ENCODE results near the gene RGS6.

RGS6 gene

GRCh38 chr14:72008666-72009065 lies 76.4 kb downstream of the RGS6 start:
- intact Hi-C loops (cut with micrococcal nuclease): no loop called here
- H3K36me3 Mint-ChIP-seq (ENCODE audit: low read depth): no peaks in the 10 kb centered on the region

GRCh38 chr14:72010474-72010873 lies 78.2 kb downstream of the RGS6 start:
- Mint-ChIP-seq H3K4me1 (ENCODE audit: low read depth) (no peaks in the 10 kb centered on the region), H3K27ac (no peak overlapping the region), H3K36me3 (ENCODE audit: low read depth) (no peaks in the 10 kb centered on the region), H3K4me3 (no peak overlapping the region), H3K9me3 (no peaks in the 10 kb centered on the region), H3K27me3 (no peaks in the 10 kb centered on the region)
- intact Hi-C loops (cut with micrococcal nuclease): no loop called here

More at GRCh38 chr14:72008666-72009065, 76.4 kb downstream of the RGS6 start:
- Mint-ChIP-seq H3K4me3 (no peak overlapping the region), H3K27me3 (no peaks in the 10 kb centered on the region), H3K27ac (no peak overlapping the region), H3K4me1 (ENCODE audit: low read depth) (no peaks in the 10 kb centered on the region), H3K9me3 (no peaks in the 10 kb centered on the region)

- Mint-ChIP-seq H3K27me3 (no peaks in the 10 kb centered on the region), H3K36me3 (ENCODE audit: low read depth) (no peaks in the 10 kb centered on the region), H3K9me3 (no peaks in the 10 kb centered on the region), H3K4me1 (ENCODE audit: low read depth) (no peaks in the 10 kb centered on the region), H3K4me3 (no peak overlapping the region), H3K27ac (no peak overlapping the region)
- intact Hi-C loops (cut with micrococcal nuclease): no loop called here
Observed at GRCh38 chr14:72013721-72014345, 81.6 kb downstream of the RGS6 start.

GRCh38 chr14:72014486-72014885 lies 82.3 kb downstream of the RGS6 start:
- H3K27ac Mint-ChIP-seq: no peak overlapping the region
- H3K36me3 Mint-ChIP-seq (ENCODE audit: low read depth): no peaks in the 10 kb centered on the region
- no peaks in the 10 kb centered on the region for H3K9me3 Mint-ChIP-seq
- H3K4me1 Mint-ChIP-seq (ENCODE audit: low read depth): no peaks in the 10 kb centered on the region
- H3K27me3 Mint-ChIP-seq: peaks cover under 1% of the 10 kb centered on the region
- no peak overlapping the region for H3K4me3 Mint-ChIP-seq
- intact Hi-C loops (cut with micrococcal nuclease): no loop called here

GRCh38 chr14:72017290-72017689 lies 85.1 kb downstream of the RGS6 start:
- no peak overlapping the region for H3K4me3 Mint-ChIP-seq
- H3K27me3 Mint-ChIP-seq: peaks cover 2% of the 10 kb centered on the region
- no peaks in the 10 kb centered on the region for H3K9me3 Mint-ChIP-seq
- H3K4me1 Mint-ChIP-seq (ENCODE audit: low read depth): no peaks in the 10 kb centered on the region
- H3K27ac Mint-ChIP-seq: no peak overlapping the region
- intact Hi-C loops (cut with micrococcal nuclease): no loop called here
- no peaks in the 10 kb centered on the region for H3K36me3 Mint-ChIP-seq (ENCODE audit: low read depth)

GRCh38 chr14:72023128-72024042 lies 91.2 kb downstream of the RGS6 start:
- no peaks in the 10 kb centered on the region for H3K36me3 Mint-ChIP-seq (ENCODE audit: low read depth)
- H3K27ac Mint-ChIP-seq: no peak overlapping the region
- intact Hi-C loops (cut with micrococcal nuclease): loop anchor here (1.0 to 10.0 kb wide), 3 partner anchors 271 to 881 kb away; no protein-coding TSS in a partner anchor
- H3K9me3 Mint-ChIP-seq: no peaks in the 10 kb centered on the region
- H3K4me3 Mint-ChIP-seq: no peak overlapping the region
- H3K27me3 Mint-ChIP-seq: peaks cover 5% of the 10 kb centered on the region
- peaks cover 6% of the 10 kb centered on the region for H3K4me1 Mint-ChIP-seq (ENCODE audit: low read depth)

GRCh38 chr14:72024043-72024407 lies 91.8 kb downstream of the RGS6 start:
- no peaks in the 10 kb centered on the region for H3K9me3 Mint-ChIP-seq

GRCh38 chr14:72024504-72024903 lies 92.3 kb downstream of the RGS6 start:
- Mint-ChIP-seq H3K4me3 (no peak overlapping the region), H3K9me3 (no peaks in the 10 kb centered on the region), H3K36me3 (ENCODE audit: low read depth) (no peaks in the 10 kb centered on the region), H3K27ac (no peak overlapping the region), H3K27me3 (peaks cover 4% of the 10 kb centered on the region), H3K4me1 (ENCODE audit: low read depth) (peaks cover 6% of the 10 kb centered on the region)
- intact Hi-C loops (cut with micrococcal nuclease): loop anchor here (1.0 to 10.0 kb wide), 3 partner anchors 270 to 880 kb away; no protein-coding TSS in a partner anchor

More at GRCh38 chr14:72024043-72024407, 91.8 kb downstream of the RGS6 start:
- Mint-ChIP-seq H3K36me3 (ENCODE audit: low read depth) (no peaks in the 10 kb centered on the region), H3K4me1 (ENCODE audit: low read depth) (peaks cover 6% of the 10 kb centered on the region), H3K4me3 (no peak overlapping the region), H3K27me3 (peaks cover 5% of the 10 kb centered on the region), H3K27ac (no peak overlapping the region)
- intact Hi-C loops (cut with micrococcal nuclease): loop anchor here (1.0 to 10.0 kb wide), 3 partner anchors 271 to 881 kb away; no protein-coding TSS in a partner anchor

- Mint-ChIP-seq H3K36me3 (ENCODE audit: low read depth) (no peaks in the 10 kb centered on the region), H3K4me1 (ENCODE audit: low read depth) (peaks cover 6% of the 10 kb centered on the region), H3K27ac (no peak overlapping the region), H3K27me3 (peaks cover 4% of the 10 kb centered on the region), H3K9me3 (no peaks in the 10 kb centered on the region), H3K4me3 (no peak overlapping the region)
- intact Hi-C loops (cut with micrococcal nuclease): loop anchor here (10.0 kb wide), 2 partner anchors 268 to 878 kb away; no protein-coding TSS in a partner anchor
Observed at GRCh38 chr14:72026536-72026935, 94.3 kb downstream of the RGS6 start.

- intact Hi-C loops (cut with micrococcal nuclease): loop anchor here (10.0 kb wide), 2 partner anchors 268 to 878 kb away; no protein-coding TSS in a partner anchor
- Mint-ChIP-seq H3K27me3 (peaks cover 4% of the 10 kb centered on the region), H3K36me3 (ENCODE audit: low read depth) (no peaks in the 10 kb centered on the region), H3K27ac (no peak overlapping the region), H3K4me3 (no peak overlapping the region), H3K4me1 (ENCODE audit: low read depth) (peaks cover 6% of the 10 kb centered on the region), H3K9me3 (no peaks in the 10 kb centered on the region)
Observed at GRCh38 chr14:72027061-72027460, 94.8 kb downstream of the RGS6 start.

- Mint-ChIP-seq H3K27ac (no peak overlapping the region), H3K9me3 (no peaks in the 10 kb centered on the region), H3K27me3 (no peaks in the 10 kb centered on the region), H3K4me3 (no peak overlapping the region), H3K36me3 (ENCODE audit: low read depth) (no peaks in the 10 kb centered on the region), H3K4me1 (ENCODE audit: low read depth) (no peaks in the 10 kb centered on the region)
- intact Hi-C loops (cut with micrococcal nuclease): no loop called here
Observed at GRCh38 chr14:72033365-72033764, 101.1 kb downstream of the RGS6 start.

- no peaks in the 10 kb centered on the region for H3K27me3 Mint-ChIP-seq
- intact Hi-C loops (cut with micrococcal nuclease): no loop called here
- H3K9me3 Mint-ChIP-seq: peaks cover 26% of the 10 kb centered on the region
- no peaks in the 10 kb centered on the region for H3K4me1 Mint-ChIP-seq (ENCODE audit: low read depth)
- H3K36me3 Mint-ChIP-seq (ENCODE audit: low read depth): no peaks in the 10 kb centered on the region
- no peak overlapping the region for H3K4me3 Mint-ChIP-seq
- no peak overlapping the region for H3K27ac Mint-ChIP-seq
Observed at GRCh38 chr14:72040528-72040927, 108.3 kb downstream of the RGS6 start.

- no peaks in the 10 kb centered on the region for H3K27me3 Mint-ChIP-seq
- no peaks in the 10 kb centered on the region for H3K36me3 Mint-ChIP-seq (ENCODE audit: low read depth)
- intact Hi-C loops (cut with micrococcal nuclease): no loop called here
- H3K9me3 Mint-ChIP-seq: peaks cover 22% of the 10 kb centered on the region
- no peaks in the 10 kb centered on the region for H3K4me1 Mint-ChIP-seq (ENCODE audit: low read depth)
- no peak overlapping the region for H3K4me3 Mint-ChIP-seq
- H3K27ac Mint-ChIP-seq: no peak overlapping the region
Observed at GRCh38 chr14:72045271-72045670, 113.0 kb downstream of the RGS6 start.

- intact Hi-C loops (cut with micrococcal nuclease): no loop called here
- Mint-ChIP-seq H3K27me3 (no peaks in the 10 kb centered on the region), H3K9me3 (peaks cover 16% of the 10 kb centered on the region)
Observed at GRCh38 chr14:72045885-72046284, 113.7 kb downstream of the RGS6 start.

More at GRCh38 chr14:72045885-72046284, 113.7 kb downstream of the RGS6 start:
- Mint-ChIP-seq H3K4me3 (no peak overlapping the region), H3K4me1 (ENCODE audit: low read depth) (no peaks in the 10 kb centered on the region), H3K36me3 (ENCODE audit: low read depth) (no peaks in the 10 kb centered on the region), H3K27ac (no peak overlapping the region)
